K562 (cell line): ENCODE measurements around the gene TRPM4. TPM values are rescaled to one million over a fixed set of nuclear protein-coding genes. Genes with fewer than 3 reads are reported as not detected.

ENCODE experiments used
- ATAC-seq: fragments of 200-7000 bp; cut with Tn5 transposase; 3 replicates; pipeline ENCODE4 v1.9.1; 2020; ENCODE audit warnings: moderate library complexity
- BruUV-seq: library from RNA; stranded (reverse); fragments of 400-500 nt; replicated peaks from 2 replicates; lab custom pipeline; 2021; lab: Mats Ljungman, UMichigan
- CTCF ChIA-PET: fragments of 300-600 bp; formaldehyde crosslinking; extraction: SDS; loops from one replicate; lab custom pipeline; 2021; ENCODE audit warnings: low intra/inter-chr PET ratio; lab: Yijun Ruan, JAX
- POLR2A ChIA-PET: fragments of 300-600, 350-650 bp; sonication (Branson Sonifier 250); formaldehyde crosslinking; extraction: SDS; loops from one replicate; lab custom pipeline; 2021; ENCODE audit warnings: antibody characterized with exemption, inconsistent platforms; lab: Yijun Ruan, JAX
- DNase-seq, 4 experiments: peaks; one replicate each; pipeline versions ENCODE4 v3.0.0 to v3.0.0-alpha.2; 2011 to 2018; ENCODE audit warnings: low spot score in 3 of 4, mixed read lengths in 3 of 4; ENCODE audit errors: extremely low read depth in 1 of 4
- FAIRE-seq: peaks from 2 replicates; lab custom pipeline; 2011; peaks lifted over from hg19 to GRCh38; lab: Jason Lieb, UNC
- H2AFZ ChIP-seq: 2 replicates; pipeline ENCODE4 v1.6.0; 2011; ENCODE audit warnings: low read depth, low read length, control low read depth, inconsistent platforms
- H3K27ac ChIP-seq: fragments of 200-600 bp; 3 replicates; pipeline ENCODE4 v1.8.0; 2011; ENCODE audit warnings: low read depth, mild to moderate bottlenecking, control low read depth, inconsistent platforms, low read length, moderate library complexity, mixed read lengths; ENCODE audit errors: extremely low read depth
- H3K27me3 ChIP-seq, 2 experiments: fragments of 300-600 bp in 1 of 2; 2 replicates in 1 of 2; 3 replicates in 1 of 2; pipeline versions ENCODE4 v1.6.0 to v1.8.0; 2011; ENCODE audit warnings: inconsistent platforms in 2 of 2, low read length in 2 of 2, mild to moderate bottlenecking in 1 of 2, mixed read lengths in 1 of 2, moderate library complexity in 1 of 2; ENCODE audit not compliant: control insufficient read depth in 2 of 2, insufficient read depth in 2 of 2
- H3K36me3 ChIP-seq: fragments of 300-600 bp; 3 replicates; pipeline ENCODE4 v1.8.0; 2011; ENCODE audit warnings: mild to moderate bottlenecking, low read length, inconsistent platforms; ENCODE audit not compliant: control insufficient read depth, insufficient read depth
- H3K4me1 ChIP-seq, 2 experiments: fragments of 200-600 bp in 1 of 2; replicated peaks in 1 of 2; 2 replicates in 1 of 2; 3 replicates in 1 of 2; pipeline versions ENCODE4 v1.5.1 to v1.8.0; 2011; ENCODE audit warnings: inconsistent platforms in 2 of 2, low read length in 2 of 2, mild to moderate bottlenecking in 1 of 2, mixed read lengths in 1 of 2, moderate library complexity in 1 of 2; ENCODE audit not compliant: control insufficient read depth in 2 of 2, insufficient read depth in 2 of 2
- H3K4me2 ChIP-seq: 2 replicates; pipeline ENCODE4 v1.6.1; 2011; ENCODE audit warnings: low read length, control low read depth, inconsistent platforms, mixed read lengths; ENCODE audit not compliant: insufficient read depth
- H3K4me3 ChIP-seq: fragments of 200-600 bp; sonication (generic), shearing (Covaris generic); 2 replicates; pipeline ENCODE4 v1.5.1; 2016; ENCODE audit warnings: control low read depth, inconsistent platforms
- H3K79me2 ChIP-seq: fragments of 200-600 bp; 3 replicates; pipeline ENCODE4 v1.8.0; 2011; ENCODE audit warnings: low read length, inconsistent platforms; ENCODE audit not compliant: control insufficient read depth, insufficient read depth
- H3K9ac ChIP-seq, 2 experiments: 2 replicates each; pipeline versions ENCODE4 v1.6.0 to v1.6.1; 2011; ENCODE audit warnings: low read depth in 2 of 2, low read length in 2 of 2, control low read depth in 1 of 2, inconsistent platforms in 1 of 2, mild to moderate bottlenecking in 1 of 2, mixed read lengths in 1 of 2; ENCODE audit not compliant: insufficient read depth in 1 of 2
- H3K9me1 ChIP-seq: one replicate; pipeline ENCODE4 v1.6.0; 2011; ENCODE audit warnings: inconsistent platforms, mild to moderate bottlenecking, low read length, moderate library complexity; ENCODE audit not compliant: control insufficient read depth, insufficient read depth
- H3K9me3 ChIP-seq: replicated peaks from 2 replicates; pipeline ENCODE4 v1.5.1; 2011; ENCODE audit warnings: low read depth, low read length, inconsistent platforms; ENCODE audit not compliant: control insufficient read depth, insufficient read depth
- H4K20me1 ChIP-seq: replicated peaks from 2 replicates; pipeline ENCODE4 v1.6.1; 2011; ENCODE audit warnings: low read length, inconsistent platforms, mixed read lengths; ENCODE audit not compliant: control insufficient read depth, insufficient read depth
- RBFOX2 ChIP-seq: fragments of 200-400 bp; formaldehyde crosslinking; IDR thresholded peaks from 2 replicates; pipeline ENCODE4 v1.6.1; 2017; ENCODE audit warnings: low read depth, mild to moderate bottlenecking, low read length, moderate library complexity
- WGBS: fragments of 100-300 bp; shearing (Covaris generic); methylation state at CpG from one replicate; pipeline ENCODE4 v1.1.6; 2016; ENCODE audit warnings: low coverage, mixed read lengths; ENCODE audit not compliant: insufficient coverage; ENCODE audit errors: missing lambda C conversion rate; 5-methylcytosine and 5-hydroxymethylcytosine counted together
- in situ Hi-C: fragments of 300-500 bp; cut with MboI; formaldehyde crosslinking; loops from 4 replicates; pipeline ENCODE4 v1.15.0; 2018; ENCODE audit warnings: inconsistent platforms, mixed read lengths
- intact Hi-C: fragments of 100-400 bp; cut with micrococcal nuclease; formaldehyde crosslinking; loops from 2 replicates; pipeline ENCODE4 v1.14.2; 2022
- polyA plus RNA-seq, 8 experiments: library from polyadenylated mRNA; depleted of rRNA in 4 of 8; stranded (reverse) in 5 of 8; unstranded in 3 of 8; fragments of >200 nt; fragmentation: Nextera tagmentation in 2 of 8; fragmentation: Illumina TruSeq in 1 of 8; extraction: Ambion mirVana in 2 of 8; extraction: Trizol in 1 of 8; gene quantifications; 2 replicates each; pipeline versions ENCODE4 v1.2.1 to v1.2.3, GENCODE V29; 2011 to 2014; ENCODE audit warnings: inconsistent platforms in 1 of 8, missing spikeins in 1 of 8
- total RNA-seq, 7 experiments: library from RNA; depleted of rRNA in 6 of 7; stranded (reverse); fragments of >200 nt in 6 of 7; fragmentation: Illumina TruSeq in 2 of 7; extraction: Trizol in 2 of 7; gene quantifications; 2 replicates each; pipeline versions ENCODE4 v1.2.1 to v1.2.3, GENCODE V29; 2011 to 2021; ENCODE audit warnings: low replicate concordance in 1 of 7
- TF ChIP-seq, protein P1 (sequence below): sonication (generic); formaldehyde crosslinking; IDR thresholded peaks from 2 replicates; pipeline ENCODE4 v1.8.0; 2022; ENCODE audit warnings: mild to moderate bottlenecking, low read depth, missing genetic modification reagents
- TF ChIP-seq, protein P2 (sequence below), 2 experiments: IDR thresholded peaks; 2 replicates each; pipeline ENCODE4 v1.6.1; 2011; ENCODE audit warnings: borderline replicate concordance in 1 of 2, control low read depth in 1 of 2, low read depth in 1 of 2, low read length in 1 of 2, mild to moderate bottlenecking in 1 of 2, mixed read lengths in 1 of 2, moderate library complexity in 1 of 2; ENCODE audit not compliant: insufficient read depth in 1 of 2, insufficient read length in 1 of 2, poor library complexity in 1 of 2, severe bottlenecking in 1 of 2; ENCODE audit errors: extremely low read depth in 1 of 2

Gene TRPM4
- total and polyA plus RNA-seq, 9 of the 15 experiments (the other 6 are each of a cell fraction or from before 2014, with no cell fraction given): 6.5 to 45.4 (median 15.2) TPM

DNA sequence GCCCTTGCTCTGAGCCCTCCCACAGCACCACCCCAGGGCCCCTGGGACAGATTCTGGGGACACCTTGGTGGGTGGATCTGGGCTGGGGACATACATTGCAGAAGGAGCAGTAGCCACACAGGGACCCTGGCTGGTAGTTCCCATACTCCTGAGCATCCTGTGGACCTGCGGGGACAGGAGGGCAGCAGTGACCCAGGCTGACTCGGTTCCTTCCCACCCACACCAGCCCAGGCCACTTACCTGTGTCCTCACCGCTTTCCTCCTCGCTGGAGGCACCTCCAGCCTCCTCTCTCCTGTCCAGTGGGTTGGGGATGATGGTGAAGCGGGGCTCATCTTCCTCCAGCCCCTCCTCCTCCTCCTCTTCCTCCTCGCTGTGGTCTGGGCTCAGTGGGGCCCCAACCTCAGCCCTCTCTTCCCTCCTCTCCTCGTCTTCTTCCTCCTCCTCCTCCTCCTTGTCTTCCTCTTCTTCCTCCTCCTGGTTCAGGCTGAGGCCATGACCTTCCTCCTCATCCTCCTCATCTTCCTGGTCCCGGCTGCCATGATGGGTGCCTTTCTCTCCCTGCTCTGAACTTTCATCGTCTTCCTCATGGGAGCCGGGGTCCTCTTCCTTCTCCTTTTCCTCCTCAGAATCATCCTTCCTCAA is 4.3 kb upstream of the TRPM4 start:
- no TSS peak for BruUV-seq
- TF ChIP-seq, protein P1, sequence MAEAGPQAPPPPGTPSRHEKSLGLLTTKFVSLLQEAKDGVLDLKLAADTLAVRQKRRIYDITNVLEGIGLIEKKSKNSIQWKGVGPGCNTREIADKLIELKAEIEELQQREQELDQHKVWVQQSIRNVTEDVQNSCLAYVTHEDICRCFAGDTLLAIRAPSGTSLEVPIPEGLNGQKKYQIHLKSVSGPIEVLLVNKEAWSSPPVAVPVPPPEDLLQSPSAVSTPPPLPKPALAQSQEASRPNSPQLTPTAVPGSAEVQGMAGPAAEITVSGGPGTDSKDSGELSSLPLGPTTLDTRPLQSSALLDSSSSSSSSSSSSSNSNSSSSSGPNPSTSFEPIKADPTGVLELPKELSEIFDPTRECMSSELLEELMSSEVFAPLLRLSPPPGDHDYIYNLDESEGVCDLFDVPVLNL (CRISPR knock-in tag): no peak
- peak; percentile 51; the same call in 1 of the 2 replicates for TF ChIP-seq RBFOX2
- TF ChIP-seq, protein P2, sequence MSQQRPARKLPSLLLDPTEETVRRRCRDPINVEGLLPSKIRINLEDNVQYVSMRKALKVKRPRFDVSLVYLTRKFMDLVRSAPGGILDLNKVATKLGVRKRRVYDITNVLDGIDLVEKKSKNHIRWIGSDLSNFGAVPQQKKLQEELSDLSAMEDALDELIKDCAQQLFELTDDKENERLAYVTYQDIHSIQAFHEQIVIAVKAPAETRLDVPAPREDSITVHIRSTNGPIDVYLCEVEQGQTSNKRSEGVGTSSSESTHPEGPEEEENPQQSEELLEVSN (IDR thresholded peaks at IDR 0.05; ENCODE audit: borderline replicate concordance in 1 of 2, extremely low read depth in 1 of 2, insufficient read depth in 1 of 2, insufficient read length in 1 of 2, low read depth in 1 of 2, low read length in 1 of 2, poor library complexity in 1 of 2, severe bottlenecking in 1 of 2): no peak
- ChIA-PET POLR2A (no interaction called here), CTCF (no interaction called here)
- Histone ChIP-seq H3K36me3 (no peaks in the 10 kb centered on the region), H3K4me2 (peak overlapping the region; percentile 89), H3K9me3 (no peaks in the 10 kb centered on the region), H4K20me1 (peaks cover 5% of the 10 kb centered on the region; the same call in 1 of the 2 replicates), H3K9ac (peak overlapping the region in 1 of 2 experiments; percentile 86; a peak in 2 of 4 replicates), H2AFZ (no peak overlapping the region), H3K4me1 (peaks cover 49 to 84% of the 10 kb centered on the region in 2 experiments), H3K79me2 (peaks cover 46% of the 10 kb centered on the region), H3K9me1 (no peaks in the 10 kb centered on the region), H3K27me3 (no peaks in the 10 kb centered on the region), H3K4me3 (peak overlapping the region; percentile 3; the same call in 1 of the 2 replicates), H3K27ac (no peak overlapping the region)
- intact Hi-C loops (loop anchor here (5.0 to 10.0 kb wide), 3 partner anchors 158 to 821 kb away; partner anchors contain the start of genes GYS1, RUVBL2 and SLC17A7), in situ Hi-C loops (no loop called here)
- no peak for FAIRE-seq
- ATAC-seq: no peak
- 54% methylated on average over 8 of the region's 10 CpGs for WGBS
- no peak for DNase-seq
